Left lung (tissue), 10 donors: ENCODE measurements around the gene ANKRD17. TPM values are rescaled to one million over a fixed set of nuclear protein-coding genes. Genes with fewer than 3 reads are reported as not detected.

ENCODE experiments used
- ATAC-seq: fragments of 200-7000 bp; cut with Tn5 transposase; one replicate; pipeline ENCODE4 v1.9.1; 2020; ENCODE audit warnings: moderate library complexity
- DNase-seq, 4 donors: peaks; one replicate each; pipeline ENCODE4 v3.0.0-alpha.2; 2013 to 2020
- H3K27ac ChIP-seq, 2 donors: fragments of 200-600 bp; sonication (generic) in 1 of 2; one replicate each; pipeline versions ENCODE4 v1.5.0 to v1.8.0; 2020 to 2021
- H3K27me3 ChIP-seq, 2 donors: fragments of 200-600 bp; sonication (generic) in 1 of 2; one replicate each; pipeline versions ENCODE4 v1.5.0 to v1.8.0; 2020 to 2021
- H3K36me3 ChIP-seq, 2 donors: fragments of 200-600 bp; sonication (generic) in 1 of 2; one replicate each; pipeline versions ENCODE4 v1.5.0 to v1.8.0; 2020 to 2021
- H3K4me1 ChIP-seq, 2 donors: fragments of 200-600 bp; one replicate each; pipeline ENCODE4 v1.8.0; 2021
- H3K4me3 ChIP-seq, 2 donors: fragments of 200-600 bp; sonication (generic) in 1 of 2; one replicate each; pipeline versions ENCODE4 v1.5.0 to v1.8.0; 2020 to 2021; ENCODE audit warnings: mild to moderate bottlenecking in 1 of 2
- H3K9me3 ChIP-seq, 2 donors: fragments of 200-600 bp; sonication (generic) in 1 of 2; one replicate each; pipeline versions ENCODE4 v1.5.0 to v1.8.0; 2020 to 2021
- CTCF ChIP-seq, 2 donors: fragments of 200-600 bp; sonication (generic) in 1 of 2; IDR thresholded peaks; one replicate each; pipeline versions ENCODE4 v1.5.0 to v1.8.0; 2021; ENCODE audit warnings: antibody characterized with exemption in 2 of 2
- intact Hi-C, 2 donors: fragments of 100-400 bp; cut with DNase I; formaldehyde crosslinking; loops; one replicate each; pipeline versions ENCODE4 v1.11.2 to v1.14.2; 2022
- polyA plus RNA-seq, 6 donors: library from polyadenylated mRNA; unstranded; fragments of 120-200 nt; gene quantifications; one replicate each; pipeline ENCODE4 v1.2.1, GENCODE V29; 2013; ENCODE audit not compliant: insufficient read length in 6 of 6
- total RNA-seq, 2 donors: library from RNA; stranded (reverse); fragmentation: NEBNext Ultra II Directional; extraction: Animal tissue kit (Norgen Biotek cat#: 25700); gene quantifications; one replicate each; pipeline ENCODE4 v1.2.1, GENCODE V29; 2021
- donor health status: DM: no; HTN: yes; CAD: no.
- donor health status: DM: no; HTN: no; CAD: no.

Gene ANKRD17
- total and polyA plus RNA-seq, 8 donors: 57.5 to 83.0 (median 74.9) TPM

- no peak for TF ChIP-seq CTCF (IDR thresholded peaks at IDR 0.05)
- Histone ChIP-seq H3K27ac (no peak overlapping the region), H3K4me1 (no peaks in the 10 kb centered on the region), H3K27me3 (no peaks in the 10 kb centered on the region), H3K4me3 (no peak overlapping the region), H3K9me3 (peaks cover 0 to 16% of the 10 kb centered on the region in 2 donors), H3K36me3 (no peaks in the 10 kb centered on the region)
- DNase-seq (no peak), ATAC-seq (no peak)
- intact Hi-C loops: no loop called here
Observed at GRCh38 chr4:73036123-73036522, 222.5 kb downstream of the ANKRD17 start.

- no peak for DNase-seq
- intact Hi-C loops: no loop called here
- ATAC-seq: no peak
- Histone ChIP-seq H3K4me1 (no peaks in the 10 kb centered on the region), H3K36me3 (no peaks in the 10 kb centered on the region), H3K9me3 (peaks cover 0 to 14% of the 10 kb centered on the region in 2 donors), H3K27ac (no peak overlapping the region), H3K27me3 (no peaks in the 10 kb centered on the region), H3K4me3 (no peak overlapping the region)
- no peak for TF ChIP-seq CTCF (IDR thresholded peaks at IDR 0.05)
Observed at GRCh38 chr4:73034896-73035295, 223.7 kb downstream of the ANKRD17 start.

GRCh38 chr4:73028621-73029020, 230.0 kb downstream of the ANKRD17 start:
- no peak for ATAC-seq
- Histone ChIP-seq H3K4me1 (no peaks in the 10 kb centered on the region), H3K4me3 (no peak overlapping the region), H3K27me3 (no peaks in the 10 kb centered on the region), H3K36me3 (no peaks in the 10 kb centered on the region), H3K9me3 (no peaks in the 10 kb centered on the region), H3K27ac (no peak overlapping the region)
- intact Hi-C loops: no loop called here
- TF ChIP-seq CTCF (IDR thresholded peaks at IDR 0.05): no peak
- DNase-seq: no peak

Other genes starting within 250 kb of the ANKRD17 start
- gene COX18, start 189.1 kb downstream of the ANKRD17 start, total RNA-seq: 10 to 100 TPM; 14.6 to 17.0 TPM
- gene COX18, start 189.1 kb downstream of the ANKRD17 start, polyA plus RNA-seq: 10 to 100 TPM; 16.0 to 19.7 (median 18.0) TPM
- gene ALB, start 145.5 kb upstream of the ANKRD17 start, total RNA-seq: under 1 TPM in 1 of 2 donors, not detected in 1; 0.99 TPM
- gene ALB, start 145.5 kb upstream of the ANKRD17 start, polyA plus RNA-seq: 100 to 1,000 TPM in 1 of 6 donors, 10 to 100 TPM in 1, 1 to 10 TPM in 4; 2.0 to 111 (median 6.0) TPM
- gene AFP, start 177.4 kb upstream of the ANKRD17 start, total RNA-seq: under 1 TPM in 1 of 2 donors, not detected in 1; 0.73 TPM
- 10 to 100 TPM in 2 of 6 donors, 1 to 10 TPM in 4; 1.5 to 25.5 (median 5.6) TPM for gene AFP, start 177.4 kb upstream of the ANKRD17 start, polyA plus RNA-seq
- not detected for gene AFM, start 222.9 kb upstream of the ANKRD17 start, total RNA-seq
- gene AFM, start 222.9 kb upstream of the ANKRD17 start, polyA plus RNA-seq: under 1 TPM in 1 of 6 donors, not detected in 5; 0.17 TPM